Brain pericyte (primary cell): ENCODE results near the gene RAN.
A peak's percentile ranks its signal among the peaks of the same experiment; 100 is the strongest.
"Not testable (repeated sequence)": the region's sequence is repeated elsewhere in the genome, so short reads cannot be mapped to it uniquely, and the experiment has no call there.

Source experiments
- DNase-seq: peaks from one replicate; pipeline ENCODE4 v3.0.0-alpha.2; 2012; ENCODE audit warnings: low read depth, low spot score

The RAN gene

GRCh38 chr12:130849561-130850417, 22.1 kb upstream of the RAN start:
- DNase-seq = no peak

GRCh38 chr12:130850418-130851021, 21.3 kb upstream of the RAN start:
- no peak for DNase-seq

- DNase-seq = no peak
These were observed 15.8 kb upstream of the RAN start for GRCh38 chr12:130856088-130856487.

GRCh38 chr12:130858084-130858483, 13.8 kb upstream of the RAN start:
- no peak for DNase-seq

- no peak for DNase-seq
These were observed 12.7 kb upstream of the RAN start for GRCh38 chr12:130859161-130859560.

- no peak for DNase-seq
These were observed 11.6 kb upstream of the RAN start for GRCh38 chr12:130860311-130860710.

GRCh38 chr12:130862161-130862560, 9.7 kb upstream of the RAN start:
- DNase-seq = no peak

- not testable (repeated sequence) for DNase-seq
These were observed 9.1 kb upstream of the RAN start for GRCh38 chr12:130862771-130863170.

GRCh38 chr12:130863298-130863697, 8.6 kb upstream of the RAN start:
- DNase-seq = no peak

- no peak for DNase-seq
These were observed 3.5 kb upstream of the RAN start for GRCh38 chr12:130868412-130868811.

- peak; percentile 61 for DNase-seq
These were observed 1.2 kb upstream of the RAN start for GRCh38 chr12:130870442-130871285.

- DNase-seq = no peak
These were observed 572 bp downstream of the RAN start for GRCh38 chr12:130872179-130873096.

GRCh38 chr12:130873106-130873795, 1.4 kb downstream of the RAN start:
- no peak for DNase-seq

- no peak for DNase-seq
These were observed 2.0 kb downstream of the RAN start for GRCh38 chr12:130873825-130874224.

- no peak for DNase-seq
These were observed 2.8 kb downstream of the RAN start for GRCh38 chr12:130874696-130875095.

GRCh38 chr12:130875193-130875592, 3.3 kb downstream of the RAN start:
- no peak for DNase-seq

GRCh38 chr12:130875708-130876107, 3.8 kb downstream of the RAN start:
- DNase-seq = not testable (repeated sequence)

GRCh38 chr12:130876297-130876696, 4.4 kb downstream of the RAN start:
- no peak for DNase-seq

- DNase-seq = no peak
These were observed 4.9 kb downstream of the RAN start for GRCh38 chr12:130876758-130877157.

- no peak for DNase-seq
These were observed 5.5 kb downstream of the RAN start for GRCh38 chr12:130877333-130877732.
